Transverse colon (tissue), 4 donors: ENCODE measurements around the gene ANKS1B. TPM values are rescaled to one million over a fixed set of nuclear protein-coding genes. Genes with fewer than 3 reads are reported as not detected.

ENCODE experiments used
- DNase-seq: peaks from one replicate; pipeline ENCODE4 v3.0.0-alpha.2; 2019
- H3K27ac ChIP-seq, 4 donors: fragments of 200-600 bp; sonication (generic); 2 replicates each; pipeline ENCODE4 v1.5.1; 2016 to 2018; ENCODE audit warnings: inconsistent platforms in 4 of 4
- H3K27me3 ChIP-seq: fragments of 200-600 bp; sonication (generic); 2 replicates; pipeline ENCODE4 v1.5.1; 2017; ENCODE audit warnings: inconsistent platforms
- H3K36me3 ChIP-seq, 4 donors: fragments of 200-600 bp; sonication (generic); 2 replicates each; pipeline ENCODE4 v1.5.1; 2017 to 2019; ENCODE audit warnings: inconsistent platforms in 4 of 4
- H3K4me1 ChIP-seq, 4 donors: fragments of 200-600 bp; sonication (generic); 2 replicates each; pipeline ENCODE4 v1.5.1; 2017 to 2020; ENCODE audit warnings: inconsistent platforms in 4 of 4
- H3K4me3 ChIP-seq, 4 donors: fragments of 200-600 bp; sonication (generic); 1 replicate in 1 of 4; 2 replicates in 3 of 4; pipeline versions ENCODE4 v1.5.1 to v1.6.1; 2017 to 2019; ENCODE audit warnings: inconsistent platforms in 4 of 4
- H3K9me3 ChIP-seq, 2 donors: fragments of 200-600 bp; sonication (generic); 2 replicates each; pipeline ENCODE4 v1.5.1; 2017 to 2019; ENCODE audit warnings: inconsistent platforms in 2 of 2
- EP300 ChIP-seq: sonication (generic); formaldehyde crosslinking; IDR thresholded peaks from one replicate; pipeline ENCODE4 v1.6.1; 2017; ENCODE audit warnings: antibody characterized with exemption, low read depth
- POLR2A ChIP-seq: fragments of 450-650 bp; IDR thresholded peaks from one replicate; pipeline ENCODE4 v1.6.1; 2016; ENCODE audit warnings: antibody characterized with exemption, mild to moderate bottlenecking, moderate library complexity
- POLR2AphosphoS5 ChIP-seq, 3 donors: sonication (generic); formaldehyde crosslinking; IDR thresholded peaks; one replicate each; pipeline ENCODE4 v1.6.1; 2016; ENCODE audit warnings: antibody characterized with exemption in 3 of 3
- WGBS, 2 donors: methylation state at CpG; one replicate each; pipeline ENCODE4 v1.1.5; 2018; ENCODE audit warnings: low coverage in 1 of 2; 5-methylcytosine and 5-hydroxymethylcytosine counted together
- in situ Hi-C, 4 donors: fragments of 200-750 bp; cut with MboI; loops; one replicate each; pipeline versions ENCODE4 v1.15.0 to v1.15.1; 2017; ENCODE audit warnings: low sequenced_read_pairs in 3 of 4, low pct_ligation_motif_present in 1 of 4, low pct_unique_long_range_greater_than_20kb in 1 of 4
- intact Hi-C: fragments of 100-400 bp; cut with DNase I; formaldehyde crosslinking; loops from one replicate; pipeline ENCODE4 v1.15.1; 2023; ENCODE audit warnings: low total_unique reads
- total RNA-seq, 4 donors: library from RNA; depleted of rRNA; stranded (reverse); fragments of >200 nt; gene quantifications; one replicate each; pipeline ENCODE4 v1.1.0, GENCODE V29; 2016
- TF ChIP-seq, protein P1 (sequence below), 5 experiments: fragments of 200-600 bp in 3 of 5; fragments of 450-650 bp in 2 of 5; sonication (generic) in 3 of 5; IDR thresholded peaks; 1 replicate in 2 of 5; 2 replicates in 3 of 5; pipeline ENCODE4 v1.5.1; 2016 to 2017; ENCODE audit warnings: antibody characterized with exemption in 5 of 5, inconsistent platforms in 3 of 5, mild to moderate bottlenecking in 2 of 5, moderate library complexity in 1 of 5

Gene ANKS1B
- total RNA-seq, 4 donors from 2014 or later, result 1.4 to 6.4 (median 3.5) TPM; not detected in 1

DNA sequence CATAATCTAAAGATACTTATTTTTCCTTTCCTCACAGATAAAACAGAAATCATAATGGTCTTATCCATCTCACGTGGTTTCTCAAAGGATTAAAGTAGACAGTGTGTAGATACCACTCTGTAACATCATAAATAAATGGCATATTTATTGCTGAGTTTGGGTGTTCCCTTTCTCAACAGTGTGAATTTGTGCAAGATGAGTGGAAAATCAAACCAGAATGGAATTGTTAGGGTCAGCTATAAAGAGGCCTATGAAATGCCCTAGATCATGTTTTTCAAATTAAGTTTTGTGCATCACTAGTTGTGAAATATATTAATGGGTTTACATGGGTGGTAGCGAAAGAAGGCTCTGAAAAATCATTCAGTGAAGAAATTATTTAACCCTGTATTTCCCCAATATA lies 553.5 kb downstream of the ANKS1B start:
- Histone ChIP-seq H3K9me3 (no peaks in the 10 kb centered on the region), H3K4me3 (no peak overlapping the region), H3K27me3 (no peaks in the 10 kb centered on the region), H3K27ac (no peak overlapping the region), H3K36me3 (no peaks in the 10 kb centered on the region), H3K4me1 (no peaks in the 10 kb centered on the region)
- intact Hi-C loops (no loop called here), in situ Hi-C loops (no loop called here)
- 48 to 63% methylated on average over 2 of the region's 2 CpGs for WGBS, 2 donors
- DNase-seq, result no peak
- TF ChIP-seq EP300 (no peak), POLR2AphosphoS5 (IDR thresholded peaks at IDR 0.05) (no peak), POLR2A (no peak)
- TF ChIP-seq, protein P1, sequence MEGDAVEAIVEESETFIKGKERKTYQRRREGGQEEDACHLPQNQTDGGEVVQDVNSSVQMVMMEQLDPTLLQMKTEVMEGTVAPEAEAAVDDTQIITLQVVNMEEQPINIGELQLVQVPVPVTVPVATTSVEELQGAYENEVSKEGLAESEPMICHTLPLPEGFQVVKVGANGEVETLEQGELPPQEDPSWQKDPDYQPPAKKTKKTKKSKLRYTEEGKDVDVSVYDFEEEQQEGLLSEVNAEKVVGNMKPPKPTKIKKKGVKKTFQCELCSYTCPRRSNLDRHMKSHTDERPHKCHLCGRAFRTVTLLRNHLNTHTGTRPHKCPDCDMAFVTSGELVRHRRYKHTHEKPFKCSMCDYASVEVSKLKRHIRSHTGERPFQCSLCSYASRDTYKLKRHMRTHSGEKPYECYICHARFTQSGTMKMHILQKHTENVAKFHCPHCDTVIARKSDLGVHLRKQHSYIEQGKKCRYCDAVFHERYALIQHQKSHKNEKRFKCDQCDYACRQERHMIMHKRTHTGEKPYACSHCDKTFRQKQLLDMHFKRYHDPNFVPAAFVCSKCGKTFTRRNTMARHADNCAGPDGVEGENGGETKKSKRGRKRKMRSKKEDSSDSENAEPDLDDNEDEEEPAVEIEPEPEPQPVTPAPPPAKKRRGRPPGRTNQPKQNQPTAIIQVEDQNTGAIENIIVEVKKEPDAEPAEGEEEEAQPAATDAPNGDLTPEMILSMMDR (IDR thresholded peaks at IDR 0.05), result no peak

DNA sequence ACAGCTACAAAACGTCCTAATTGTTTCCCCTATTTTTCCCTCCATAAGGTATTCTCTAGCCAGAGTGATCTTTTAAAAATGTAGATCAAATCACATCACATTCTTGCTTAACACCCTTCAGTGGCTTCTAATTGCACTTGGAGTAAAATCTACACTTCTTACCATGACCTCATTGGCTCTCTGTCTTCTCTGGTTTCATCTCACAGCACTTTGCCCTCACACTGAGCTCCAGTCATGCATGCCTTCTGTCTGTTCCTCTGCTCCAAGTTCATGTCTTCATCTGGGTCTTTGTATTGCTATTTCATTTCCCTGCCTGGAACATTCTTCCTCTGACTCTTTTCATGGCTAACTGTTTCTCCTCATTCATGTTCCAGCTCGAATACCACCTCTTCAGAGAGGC lies 557.6 kb downstream of the ANKS1B start:
- in situ Hi-C loops (no loop called here), intact Hi-C loops (no loop called here)

DNA sequence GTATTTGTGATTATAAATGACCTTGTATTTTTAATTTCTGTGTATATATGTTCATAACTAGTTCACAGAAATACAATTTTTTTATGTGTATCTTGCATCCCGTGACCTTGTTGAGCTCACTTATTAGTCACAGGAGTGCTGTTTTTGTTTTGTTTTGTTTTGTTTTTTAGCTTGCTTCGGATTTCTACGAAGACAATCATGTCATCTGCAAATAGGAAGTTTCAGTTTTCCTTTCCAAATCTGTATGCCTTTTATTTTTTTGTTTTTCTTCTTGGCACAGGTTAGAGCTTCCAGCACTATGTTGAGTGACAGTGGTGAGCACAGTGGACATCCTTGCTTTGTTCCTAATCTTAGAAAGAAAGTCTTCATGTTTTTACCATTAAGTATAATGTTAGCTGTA lies 566.4 kb downstream of the ANKS1B start:
- in situ Hi-C loops, result no loop called here
- H3K4me1 ChIP-seq, result no peaks in the 10 kb centered on the region
- intact Hi-C loops, result no loop called here
- H3K27ac ChIP-seq, result no peak overlapping the region
- WGBS, 2 donors, result 62 to 63% methylated on average over 2 to 3 of the region's 3 CpGs
- DNase-seq, result no peak
- H3K4me3 ChIP-seq, result no peak overlapping the region
- no peaks in the 10 kb centered on the region for H3K27me3 ChIP-seq
- peaks cover 3 to 6% of the 10 kb centered on the region in 2 donors for H3K9me3 ChIP-seq
- TF ChIP-seq POLR2A (no peak), EP300 (no peak), POLR2AphosphoS5 (IDR thresholded peaks at IDR 0.05) (no peak)
- TF ChIP-seq, protein P1 (IDR thresholded peaks at IDR 0.05), result no peak
- no peaks in the 10 kb centered on the region for H3K36me3 ChIP-seq

More for the DNA sequence above, 557.6 kb downstream of the ANKS1B start:
- Histone ChIP-seq H3K9me3 (no peaks in the 10 kb centered on the region), H3K27me3 (no peaks in the 10 kb centered on the region), H3K4me3 (no peak overlapping the region), H3K27ac (no peak overlapping the region), H3K36me3 (no peaks in the 10 kb centered on the region), H3K4me1 (no peaks in the 10 kb centered on the region)
- TF ChIP-seq EP300 (no peak), POLR2A (no peak), POLR2AphosphoS5 (IDR thresholded peaks at IDR 0.05) (no peak)
- TF ChIP-seq, protein P1 (IDR thresholded peaks at IDR 0.05), result no peak
- 43 to 44% methylated on average over 2 of the region's 2 CpGs for WGBS, 2 donors
- no peak for DNase-seq

DNA sequence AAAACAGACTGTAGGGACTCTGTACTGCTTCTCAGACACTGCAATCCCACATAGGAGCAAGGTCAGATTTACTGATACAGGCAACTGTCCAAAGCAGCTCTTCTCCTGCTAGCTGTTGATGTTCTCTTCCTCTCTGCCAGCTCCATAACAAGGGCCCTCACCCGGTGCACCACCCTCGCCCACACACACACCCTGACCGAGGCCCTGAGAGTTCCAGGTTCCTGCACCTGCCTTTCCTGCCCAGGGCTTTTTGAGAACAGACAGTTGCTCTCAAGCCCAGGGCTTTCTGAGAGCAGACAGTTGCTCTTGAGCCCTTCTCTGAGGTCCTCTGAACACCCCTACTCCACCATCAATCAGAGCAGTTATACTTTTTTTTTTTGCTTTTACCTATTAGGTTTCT lies 571.0 kb downstream of the ANKS1B start:
- intact Hi-C loops, result no loop called here

More for the DNA sequence above, 571.0 kb downstream of the ANKS1B start:
- Histone ChIP-seq H3K4me3 (no peak overlapping the region), H3K36me3 (no peaks in the 10 kb centered on the region), H3K27ac (no peak overlapping the region), H3K4me1 (no peaks in the 10 kb centered on the region), H3K27me3 (no peaks in the 10 kb centered on the region), H3K9me3 (peaks cover 6 to 7% of the 10 kb centered on the region in 2 donors)
- in situ Hi-C loops, result no loop called here
- TF ChIP-seq EP300 (no peak), POLR2AphosphoS5 (IDR thresholded peaks at IDR 0.05) (no peak), POLR2A (no peak)
- TF ChIP-seq, protein P1 (IDR thresholded peaks at IDR 0.05), result no peak
- no peak for DNase-seq
- 56% methylated on average over 3 of the region's 3 CpGs; no CpG with 5 or more reads in 1 of the 2 donors for WGBS, 2 donors
